Hepatic stellate cell (primary cell): ENCODE results near the gene TESMIN.

Source experiments
- DNase-seq: peaks from one replicate; pipeline ENCODE4 v3.0.0; 2011; ENCODE audit warnings: low spot score

The TESMIN gene

DNA sequence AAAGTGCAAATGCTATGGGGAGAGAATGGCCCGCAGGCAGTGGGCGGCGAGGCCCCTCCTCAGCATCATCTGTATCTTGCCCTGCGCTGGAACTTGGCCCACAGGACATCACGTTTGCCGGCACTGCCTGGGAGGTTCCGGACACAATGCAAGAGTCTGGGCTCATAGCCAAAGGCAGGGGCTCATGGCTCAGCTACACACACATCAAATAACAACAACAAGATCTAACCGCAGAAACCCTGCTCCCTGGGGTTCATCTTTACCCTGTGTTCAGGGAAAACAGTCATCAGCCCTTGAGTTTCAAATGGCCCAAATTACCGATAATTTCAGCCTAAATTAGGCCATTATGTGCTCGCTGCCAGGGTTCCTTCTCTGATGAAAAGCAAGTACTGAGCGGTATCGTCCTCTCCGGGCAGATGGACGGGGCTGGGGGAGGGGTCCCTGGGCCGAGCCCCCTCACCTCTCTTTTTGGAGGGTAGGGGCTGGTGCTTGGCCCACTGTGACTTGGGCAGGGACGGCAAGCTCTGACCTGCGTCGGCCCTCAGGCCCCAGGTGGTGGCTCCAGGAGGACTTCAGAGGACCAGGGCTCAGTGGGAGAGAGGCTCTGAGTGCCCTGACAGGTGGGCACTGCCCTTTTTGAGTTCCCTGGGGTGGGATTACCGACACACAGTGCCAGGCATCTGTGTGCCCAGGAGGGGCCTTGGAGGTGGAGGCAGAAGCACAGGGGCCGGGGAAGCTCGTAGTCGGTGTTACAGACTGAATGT is 92.0 kb downstream of the TESMIN start:
- DNase-seq = peak; percentile 95

- DNase-seq = no peak
Measured at GRCh38 chr11:68658661-68659060, 92.7 kb downstream of the TESMIN start.

GRCh38 chr11:68658097-68658496 is 93.2 kb downstream of the TESMIN start:
- no peak for DNase-seq
